GM18873 (cell line): ENCODE measurements around the gene SEC16A.

Experiments
- ATAC-seq: cut with Tn5 transposase; IDR thresholded peaks from one replicate; pipeline ENCODE4 v1.9.1; 2021; ENCODE audit warnings: mild to moderate bottlenecking, moderate library complexity, moderate number of reproducible peaks; ENCODE audit not compliant: unreplicated experiment, low FRiP score

SEC16A gene

DNA sequence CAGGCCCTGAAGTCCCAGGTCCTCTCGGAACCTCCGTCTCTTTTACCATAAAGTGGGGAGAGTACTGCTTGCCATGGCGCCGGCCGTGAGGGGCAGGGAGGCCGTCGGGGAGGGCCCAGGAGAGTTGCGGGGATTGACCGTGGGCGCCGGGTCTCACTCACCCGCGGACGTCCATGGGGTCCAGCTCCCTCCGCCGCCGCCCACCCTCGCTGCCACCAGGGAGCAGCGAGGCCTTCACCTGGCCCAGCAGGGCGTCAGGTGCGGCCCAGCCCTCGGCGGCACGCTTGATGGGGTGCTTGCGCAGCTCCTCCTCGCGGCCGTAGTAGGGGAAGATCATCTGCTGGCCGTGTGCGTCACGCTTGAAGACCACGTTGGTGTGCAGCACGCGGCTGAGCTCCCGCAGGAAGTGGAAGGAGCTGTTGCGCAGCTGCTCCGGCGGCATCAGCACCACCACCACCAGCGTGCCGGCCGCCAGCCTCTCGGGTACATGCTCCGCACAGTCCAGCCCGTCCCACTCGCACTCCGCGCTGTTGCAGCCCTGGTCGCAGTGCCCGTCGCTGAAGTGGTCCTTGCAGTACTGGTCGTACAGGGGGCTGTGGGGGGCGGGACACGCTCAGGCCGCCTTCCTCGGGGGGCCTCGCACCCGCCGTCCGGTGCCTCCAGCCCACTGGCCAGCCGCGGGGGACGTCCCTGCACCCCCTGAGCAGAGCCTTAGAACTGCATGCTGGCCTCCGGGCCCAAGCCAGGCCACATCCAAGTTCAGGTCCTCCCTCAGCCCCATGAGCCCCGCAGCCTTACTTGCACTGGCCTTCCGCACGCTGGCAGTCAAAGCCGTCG is 21.9 kb upstream of the SEC16A start:
- no peak for ATAC-seq

DNA sequence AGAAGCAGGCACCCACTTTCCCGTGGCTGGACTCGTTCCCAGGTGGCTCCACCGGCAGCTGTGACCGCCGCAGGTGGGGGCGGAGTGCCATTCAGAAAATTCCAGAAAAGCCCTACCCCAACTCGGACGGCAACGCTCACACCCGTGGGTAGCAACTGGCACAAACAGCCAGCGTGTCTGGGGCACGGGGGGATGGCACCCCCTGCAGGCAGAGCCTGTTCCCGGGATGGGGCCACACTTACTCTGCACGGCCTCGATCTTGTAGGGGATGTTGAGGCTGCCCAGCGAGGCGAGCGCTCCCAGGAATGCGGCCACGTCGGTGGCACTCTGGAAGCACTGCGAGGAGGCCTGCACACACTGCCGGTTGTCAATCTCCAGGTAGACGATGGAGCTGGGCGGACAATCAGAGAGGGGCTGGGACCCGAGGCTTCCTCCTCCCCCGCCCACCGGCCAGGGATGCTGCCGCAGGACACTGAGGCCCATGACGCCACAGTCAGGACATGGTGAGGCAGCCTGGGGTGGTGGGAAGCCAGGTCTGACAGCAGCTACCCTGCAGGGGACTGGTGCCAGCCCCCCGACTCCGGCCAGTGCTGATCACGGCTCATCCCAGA is 20.2 kb upstream of the SEC16A start:
- no peak for ATAC-seq

- ATAC-seq = no peak
Observed at GRCh38 chr9:136502196-136502595, 19.4 kb upstream of the SEC16A start.

DNA sequence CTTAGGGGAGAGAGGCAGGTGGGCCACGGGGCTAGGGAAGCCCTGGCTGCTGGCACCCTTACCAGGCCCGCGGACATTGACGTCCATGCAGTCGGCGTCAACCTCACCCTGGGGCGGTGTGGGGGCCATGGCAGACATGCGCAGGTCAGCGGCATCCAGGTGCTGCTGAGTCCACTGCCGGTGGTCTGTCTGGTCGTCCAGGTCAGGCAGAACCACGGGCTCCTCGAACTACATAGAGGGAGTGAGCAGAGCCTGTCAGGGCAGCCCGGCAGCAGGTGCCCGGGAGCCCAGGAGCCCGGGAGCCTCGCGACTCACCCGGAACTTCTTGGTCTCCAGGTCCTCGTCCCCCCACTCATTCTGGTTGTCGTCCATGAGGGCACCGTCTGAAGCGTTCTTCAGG is 18.8 kb upstream of the SEC16A start:
- ATAC-seq = no peak

- ATAC-seq = no peak
Observed at GRCh38 chr9:136499935-136500910, 17.4 kb upstream of the SEC16A start.

DNA sequence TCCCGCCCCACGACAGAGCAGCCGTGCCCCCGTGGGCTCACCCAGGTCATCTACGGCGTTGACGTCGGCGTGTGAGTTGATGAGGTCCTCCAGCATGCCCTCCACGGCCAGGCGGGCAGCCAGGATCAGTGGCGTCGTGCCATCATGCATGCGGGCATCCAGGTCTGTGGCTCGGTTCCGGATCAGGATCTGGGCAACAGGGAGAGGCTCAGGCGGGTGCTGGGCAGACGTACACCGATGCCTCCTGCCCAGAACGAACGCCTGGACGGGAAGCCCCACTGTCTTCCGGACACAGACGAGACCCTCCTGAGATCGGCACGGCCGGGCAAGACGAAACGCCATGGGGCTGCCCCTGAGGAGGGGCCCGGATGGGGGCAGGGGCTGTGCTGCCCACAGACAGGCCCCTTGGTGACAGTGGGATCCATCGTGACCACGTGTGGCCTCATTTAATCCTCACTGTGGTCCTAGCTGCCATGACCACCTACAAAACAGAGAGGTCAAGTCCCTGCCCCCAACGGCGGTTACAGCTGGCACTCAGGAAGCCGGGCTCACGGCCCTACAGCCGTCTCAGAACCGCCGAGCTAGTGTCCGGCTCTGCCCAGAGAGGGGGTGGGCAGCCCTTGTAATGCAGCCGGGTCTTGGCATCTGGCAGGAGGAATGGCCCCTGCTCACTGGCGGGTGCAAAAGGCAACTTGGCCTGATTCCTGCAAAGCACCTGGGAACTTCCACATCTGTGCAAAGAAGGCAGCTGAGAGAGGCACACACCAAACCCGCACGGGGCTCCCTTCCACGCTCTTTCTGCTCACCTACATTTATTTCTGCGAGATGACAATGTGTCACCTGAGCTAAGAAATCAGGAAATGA is 16.5 kb upstream of the SEC16A start:
- ATAC-seq = no peak

DNA sequence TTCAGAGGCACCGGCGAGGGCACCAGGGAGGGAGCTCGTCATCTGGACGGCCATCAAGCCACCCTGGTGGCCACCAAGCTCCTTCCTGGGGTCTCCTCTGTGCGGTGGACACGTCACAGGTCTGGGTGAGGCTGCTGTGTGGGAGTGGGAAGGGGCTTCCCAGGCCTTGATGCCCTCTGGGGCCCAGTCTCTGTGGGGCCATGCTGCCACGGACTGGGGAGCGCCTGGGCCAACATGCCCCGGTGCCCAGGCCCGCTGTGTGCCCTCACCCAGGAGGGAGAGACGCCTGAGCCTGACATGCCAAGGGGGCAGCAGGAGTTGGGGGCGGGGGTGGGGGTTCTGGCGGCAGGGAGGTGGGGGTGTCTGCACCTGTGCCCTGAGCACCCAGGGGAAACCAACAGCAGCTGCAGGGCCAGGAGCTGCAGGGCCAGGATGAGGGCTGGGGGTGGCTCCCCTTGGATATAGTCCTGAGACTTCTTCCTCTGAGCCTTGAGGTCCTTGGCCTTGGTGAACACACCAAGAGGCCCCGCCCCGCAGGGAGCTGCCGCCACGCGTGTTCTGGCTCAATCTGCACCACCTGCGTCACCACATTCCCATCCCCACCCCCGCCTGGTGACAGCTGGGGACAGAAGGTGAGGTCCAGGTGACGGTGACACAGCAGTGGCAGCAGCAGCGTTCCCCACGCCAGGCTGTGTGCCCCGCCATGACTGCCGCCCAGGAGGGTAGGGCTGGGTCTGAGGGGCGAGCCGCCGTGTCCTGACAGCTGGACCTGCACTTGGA is 15.3 kb upstream of the SEC16A start:
- ATAC-seq = no peak

GRCh38 chr9:136496801-136497620 is 14.2 kb upstream of the SEC16A start:
- ATAC-seq = no peak

GRCh38 chr9:136496181-136496580 is 13.3 kb upstream of the SEC16A start:
- no peak for ATAC-seq

GRCh38 chr9:136495238-136495800 is 12.5 kb upstream of the SEC16A start:
- no peak for ATAC-seq

- no peak for ATAC-seq
Observed at GRCh38 chr9:136494531-136495215, 11.8 kb upstream of the SEC16A start.

DNA sequence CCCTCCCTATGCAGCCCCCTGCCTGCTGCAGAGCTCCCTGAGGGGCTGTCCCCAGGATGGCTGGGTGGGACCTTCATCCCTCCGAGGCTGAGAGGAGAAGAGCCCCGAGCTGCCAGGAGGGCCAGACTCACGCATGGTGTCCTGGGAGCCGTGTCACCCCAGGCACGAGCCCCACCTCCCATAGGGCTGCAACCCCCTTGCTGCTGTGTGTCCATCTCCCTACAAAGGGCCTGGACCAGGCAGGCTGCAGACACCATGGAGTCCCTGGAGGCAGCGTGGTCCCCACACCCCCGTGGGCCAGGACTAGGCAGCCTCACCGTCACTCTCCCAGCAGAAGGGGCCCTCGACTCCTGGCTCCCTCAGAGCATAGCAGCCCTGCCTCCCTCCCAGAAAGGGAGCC is 11.2 kb upstream of the SEC16A start:
- no peak for ATAC-seq

- no peak for ATAC-seq
Observed at GRCh38 chr9:136493567-136493971, 10.7 kb upstream of the SEC16A start.

DNA sequence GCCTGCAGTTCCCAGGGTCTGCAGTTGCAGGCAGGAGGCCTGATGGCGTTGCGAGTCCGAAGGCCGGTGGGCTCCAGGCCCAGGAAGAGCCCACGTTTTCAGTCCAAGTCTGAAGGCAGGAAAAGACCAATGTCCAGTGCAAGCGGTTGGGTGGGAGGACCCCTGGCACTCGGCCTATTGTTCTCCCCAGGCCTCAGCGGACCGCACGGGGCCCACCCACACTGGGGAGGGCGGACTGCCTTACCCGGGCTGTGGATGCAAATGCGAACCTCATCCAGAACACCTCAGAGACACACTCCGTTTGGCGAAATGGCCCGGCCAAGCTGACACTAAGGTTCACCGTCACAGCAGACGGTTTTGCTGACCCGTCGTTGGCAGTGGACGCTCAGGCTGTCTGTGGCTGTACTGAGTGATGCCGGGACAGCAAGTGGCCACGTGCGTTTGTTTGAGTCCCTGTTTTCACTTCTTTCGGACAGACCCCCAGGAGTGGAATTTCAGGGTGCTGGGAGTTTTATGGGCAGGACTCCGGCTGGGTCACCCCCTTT is 10.2 kb upstream of the SEC16A start:
- no peak for ATAC-seq

DNA sequence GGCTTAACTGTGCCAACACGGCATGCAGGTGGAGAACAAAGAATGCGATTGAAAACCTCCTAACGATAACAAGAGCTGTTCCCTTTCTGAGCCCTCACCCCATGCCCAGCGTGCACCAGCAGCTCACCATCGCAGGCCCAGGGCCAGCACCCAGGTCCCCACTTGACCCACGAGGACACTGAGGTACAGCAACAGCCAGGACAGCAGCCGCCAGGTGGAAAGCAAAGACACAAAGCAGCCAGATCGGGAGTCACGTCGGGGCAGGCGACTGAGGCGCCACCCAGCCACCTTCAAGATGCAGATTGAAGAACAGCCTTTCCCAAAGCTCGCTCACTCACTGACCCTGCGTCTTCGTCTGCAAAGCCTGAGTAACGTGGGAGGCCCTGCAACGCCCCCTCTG is 6.9 kb upstream of the SEC16A start:
- no peak for ATAC-seq

GRCh38 chr9:136488247-136489214 is 5.7 kb upstream of the SEC16A start:
- ATAC-seq = no peak
